HepG2 (cell line): ENCODE results near the gene SURF1. TPM values are rescaled to one million over a fixed set of nuclear protein-coding genes. Genes with fewer than 3 reads are reported as not detected.

Source experiments
- ARNT ChIP-seq: fragments of 450-650 bp; IDR thresholded peaks from 2 replicates; pipeline ENCODE4 v1.6.1; 2017
- FOXM1 ChIP-seq: sonication (generic); formaldehyde crosslinking; IDR thresholded peaks from 2 replicates; pipeline ENCODE4 v1.5.0; 2020; ENCODE audit warnings: missing genetic modification reagents
- MTA3 ChIP-seq: sonication (generic); formaldehyde crosslinking; IDR thresholded peaks from 2 replicates; pipeline ENCODE4 v1.4.0; 2020; ENCODE audit warnings: missing genetic modification reagents
- MXD1 ChIP-seq: sonication (generic); formaldehyde crosslinking; IDR thresholded peaks from 2 replicates; pipeline ENCODE4 v1.4.0; 2020; ENCODE audit warnings: mild to moderate bottlenecking, missing genetic modification reagents
- PREB ChIP-seq: sonication (generic); formaldehyde crosslinking; IDR thresholded peaks from 2 replicates; pipeline ENCODE4 v1.4.0; 2020; ENCODE audit warnings: missing genetic modification reagents
- THAP9 ChIP-seq: sonication (generic); formaldehyde crosslinking; IDR thresholded peaks from 2 replicates; pipeline ENCODE4; 2020; ENCODE audit warnings: missing genetic modification reagents, mild to moderate bottlenecking, borderline replicate concordance
- WIZ ChIP-seq: sonication (generic); formaldehyde crosslinking; IDR thresholded peaks from 2 replicates; pipeline ENCODE4 v1.5.1; 2020; ENCODE audit warnings: mild to moderate bottlenecking, missing genetic modification reagents
- ZBTB20 ChIP-seq: sonication (generic); formaldehyde crosslinking; IDR thresholded peaks from 2 replicates; pipeline ENCODE4 v1.8.1; 2023; ENCODE audit warnings: missing genetic modification reagents, low read depth, mild to moderate bottlenecking, borderline replicate concordance
- ZBTB43 ChIP-seq: sonication (generic); formaldehyde crosslinking; conservative IDR thresholded peaks from 2 replicates; pipeline ENCODE4 v1.4.0; 2020; ENCODE audit warnings: missing genetic modification reagents
- ZMYM2 ChIP-seq: sonication (generic); formaldehyde crosslinking; IDR thresholded peaks from 2 replicates; pipeline ENCODE4 v1.8.0; 2022; ENCODE audit warnings: mild to moderate bottlenecking, missing genetic modification reagents
- ZNF318 ChIP-seq: sonication (generic); formaldehyde crosslinking; IDR thresholded peaks from 2 replicates; pipeline ENCODE4 v1.4.0; 2020; ENCODE audit warnings: mild to moderate bottlenecking, missing genetic modification reagents
- ZNF333 ChIP-seq: sonication (generic); formaldehyde crosslinking; IDR thresholded peaks from 2 replicates; pipeline ENCODE4 v1.4.0; 2020; ENCODE audit warnings: mild to moderate bottlenecking, missing genetic modification reagents, borderline replicate concordance
- ZNF558 ChIP-seq: sonication (generic); formaldehyde crosslinking; IDR thresholded peaks from 2 replicates; pipeline ENCODE4 v1.9.0; 2022; ENCODE audit warnings: mild to moderate bottlenecking, missing genetic modification reagents, borderline replicate concordance
- ZNF615 ChIP-seq: sonication (generic); formaldehyde crosslinking; IDR thresholded peaks from 2 replicates; pipeline ENCODE4 v1.5.0; 2020; ENCODE audit warnings: mild to moderate bottlenecking, missing genetic modification reagents, borderline replicate concordance
- polyA plus RNA-seq, 8 experiments: library from polyadenylated mRNA; depleted of rRNA in 3 of 8; stranded (reverse) in 7 of 8; unstranded in 1 of 8; fragments of >200 nt; fragmentation: Illumina TruSeq in 4 of 8; extraction: Trizol in 4 of 8; gene quantifications; 2 replicates each; pipeline versions ENCODE4 v1.2.1 to v1.2.3, GENCODE V29; 2011 to 2016; ENCODE audit warnings: low read depth in 4 of 8, missing spikeins in 1 of 8, mixed read lengths in 1 of 8; ENCODE audit not compliant: insufficient read depth in 1 of 8
- total RNA-seq, 5 experiments: library from RNA; depleted of rRNA; stranded (reverse); fragments of >200 nt; fragmentation: Illumina TruSeq; extraction: Trizol; gene quantifications; 2 replicates each; pipeline ENCODE4 v1.2.3, GENCODE V29; 2016; ENCODE audit warnings: low read depth in 1 of 5

Gene SURF1
- total and polyA plus RNA-seq, 2 of the 13 experiments (the other 11 are each of a cell fraction or from before 2014, with no cell fraction given): 17.8 to 40.7 TPM

- TF ChIP-seq ZNF318 (CRISPR knock-in tag) (0 out of 2 replicates have a peak, but pooled peaks have one; percentile 58), PREB (CRISPR knock-in tag) (no peak), ARNT (no peak), MXD1 (peak; percentile 76), ZNF333 (CRISPR knock-in tag) (peak; percentile 26; the same call in 1 of the 2 replicates), WIZ (CRISPR knock-in tag) (no peak), THAP9 (CRISPR knock-in tag) (peak; percentile 68; the same call in 1 of the 2 replicates), MTA3 (CRISPR knock-in tag) (no peak), ZNF558 (CRISPR knock-in tag) (no peak; the same call in 1 of the 2 replicates), ZMYM2 (no peak), ZBTB20 (CRISPR knock-in tag) (peak; percentile 46; the same call in 1 of the 2 replicates), ZBTB43 (CRISPR knock-in tag) (no peak), FOXM1 (CRISPR knock-in tag) (no peak), ZNF615 (CRISPR knock-in tag) (0 out of 2 replicates have a peak, but pooled peaks have one; percentile 58)
Measured at GRCh38 chr9:133347985-133348717, 8.1 kb downstream of the SURF1 start, which contains the start of the genes MED22 and RPL7A (continued).
